Loucy (cell line): ENCODE measurements around the gene TTLL1.

Experiments used
- CTCF ChIP-seq: fragments of 200-600 bp; sonication (generic); conservative IDR thresholded peaks from 2 replicates; pipeline ENCODE4 v1.5.1; 2014; ENCODE audit warnings: mild to moderate bottlenecking, antibody characterized with exemption, low read length
- EZH2phosphoT487 ChIP-seq: fragments of 200-600 bp; IDR thresholded peaks from 2 replicates; pipeline ENCODE4 v1.6.1; 2018; ENCODE audit warnings: antibody characterized with exemption, mild to moderate bottlenecking, moderate library complexity, borderline replicate concordance

GRCh38 chr22:43118024-43118849 is 29.0 kb upstream of the TTLL1 start:
- TF ChIP-seq EZH2phosphoT487 (no peak), CTCF (no peak)
